WTC11 (cell line): ENCODE data around the gene VCL. TPM values are rescaled to one million over a fixed set of nuclear protein-coding genes. Genes with fewer than 3 reads are reported as not detected.
A peak's percentile ranks its signal among the peaks of the same experiment; 100 is the strongest.

Experiments used
- ATAC-seq: fragments of 200-7000 bp; cut with Tn5 transposase; 2 replicates; pipeline ENCODE4 v1.10.0; 2021; ENCODE audit warnings: mild to moderate bottlenecking, moderate library complexity
- CTCF ChIA-PET: fragments of 300-600 bp; sonication (Branson Sonifier 250); formaldehyde crosslinking; loops from one replicate; lab custom pipeline; 2021; ENCODE audit warnings: antibody characterized with exemption; lab: Charles Lee
- POLR2A ChIA-PET: fragments of 350-600 bp; sonication (Branson Sonifier 250); formaldehyde crosslinking; loops from one replicate; lab custom pipeline; 2021; ENCODE audit warnings: antibody characterized with exemption; lab: Charles Lee
- DNase-seq: peaks from one replicate; pipeline ENCODE4 v3.0.0; 2021; ENCODE audit warnings: low spot score
- H3K27ac Mint-ChIP-seq: 2 replicates; pipeline ENCODE4 v1.8.0; 2021; ENCODE audit warnings: mixed read lengths
- H3K27me3 Mint-ChIP-seq: 2 replicates; pipeline ENCODE4 v1.8.0; 2021; ENCODE audit warnings: low read depth, mild to moderate bottlenecking, moderate library complexity, mixed read lengths
- H3K36me3 Mint-ChIP-seq: 2 replicates; pipeline ENCODE4 v1.8.0; 2021; ENCODE audit warnings: mixed read lengths
- H3K4me1 Mint-ChIP-seq: 2 replicates; pipeline ENCODE4 v1.8.0; 2022; ENCODE audit warnings: mixed read lengths
- H3K4me3 Mint-ChIP-seq: 2 replicates; pipeline ENCODE4 v1.8.0; 2021; ENCODE audit warnings: mild to moderate bottlenecking, moderate library complexity, mixed read lengths
- H3K9me3 Mint-ChIP-seq: 2 replicates; pipeline ENCODE4 v1.8.0; 2021; ENCODE audit warnings: mixed read lengths
- CREB1 ChIP-seq: sonication (generic); formaldehyde crosslinking; IDR thresholded peaks from 2 replicates; pipeline ENCODE4 v1.8.0; 2023; ENCODE audit warnings: mild to moderate bottlenecking, missing genetic modification reagents
- CTCF ChIP-seq: fragments of 200-600 bp; IDR thresholded peaks from 2 replicates; pipeline ENCODE4 v1.8.0; 2022; ENCODE audit warnings: antibody characterized with exemption
- FOXJ3 ChIP-seq: sonication (generic); formaldehyde crosslinking; IDR thresholded peaks from 2 replicates; pipeline ENCODE4 v1.9.0; 2021; ENCODE audit warnings: missing genetic modification reagents, mild to moderate bottlenecking, borderline replicate concordance
- GRHL2 ChIP-seq: fragments of 250-450 bp; sonication (Bioruptor Pico); IDR thresholded peaks from 2 replicates; pipeline ENCODE4 v1.8.0; 2022; ENCODE audit warnings: mild to moderate bottlenecking, moderate library complexity; ENCODE audit not compliant: insufficient replicate concordance, severe bottlenecking
- NR1H2 ChIP-seq: sonication (generic); formaldehyde crosslinking; IDR thresholded peaks from 2 replicates; pipeline ENCODE4 v1.9.0; 2021; ENCODE audit warnings: mild to moderate bottlenecking, moderate library complexity, missing genetic modification reagents
- NR2C2 ChIP-seq: sonication (generic); formaldehyde crosslinking; IDR thresholded peaks from 2 replicates; pipeline ENCODE4 v1.8.0; 2022; ENCODE audit warnings: mild to moderate bottlenecking, missing genetic modification reagents
- PRDM15 ChIP-seq: sonication (generic); formaldehyde crosslinking; IDR thresholded peaks from 2 replicates; pipeline ENCODE4 v1.8.0; 2022; ENCODE audit warnings: missing genetic modification reagents
- PRRX2 ChIP-seq: fragments of 250-450 bp; sonication (Bioruptor Pico); IDR thresholded peaks from 2 replicates; pipeline ENCODE4 v1.8.0; 2021; ENCODE audit warnings: mild to moderate bottlenecking
- RORB ChIP-seq: fragments of 250-450 bp; sonication (Bioruptor Pico); IDR thresholded peaks from 2 replicates; pipeline ENCODE4 v1.9.0; 2021; ENCODE audit warnings: mild to moderate bottlenecking
- SMAD4 ChIP-seq: sonication (generic); formaldehyde crosslinking; IDR thresholded peaks from 2 replicates; pipeline ENCODE4 v1.8.0; 2022; ENCODE audit warnings: mild to moderate bottlenecking, missing genetic modification reagents
- STAT6 ChIP-seq: sonication (generic); formaldehyde crosslinking; conservative IDR thresholded peaks from 2 replicates; pipeline ENCODE4 v1.8.1; 2023; ENCODE audit warnings: mild to moderate bottlenecking, low read depth, missing genetic modification reagents, moderate library complexity
- TCF7 ChIP-seq: sonication (generic); formaldehyde crosslinking; IDR thresholded peaks from 2 replicates; pipeline ENCODE4 v1.8.0; 2022; ENCODE audit warnings: mild to moderate bottlenecking, low read depth, missing genetic modification reagents, moderate library complexity
- ZBTB43 ChIP-seq: sonication (generic); formaldehyde crosslinking; IDR thresholded peaks from 2 replicates; pipeline ENCODE4 v1.8.1; 2023; ENCODE audit warnings: mild to moderate bottlenecking, missing genetic modification reagents
- ZNF232 ChIP-seq: sonication (generic); formaldehyde crosslinking; IDR thresholded peaks from 2 replicates; pipeline ENCODE4 v1.8.0; 2022; ENCODE audit warnings: mild to moderate bottlenecking, missing genetic modification reagents
- ZNF263 ChIP-seq: sonication (generic); formaldehyde crosslinking; IDR thresholded peaks from 2 replicates; pipeline ENCODE4 v1.8.1; 2022; ENCODE audit warnings: low read depth, mild to moderate bottlenecking, moderate library complexity, missing genetic modification reagents
- ZNF396 ChIP-seq: fragments of 250-450 bp; sonication (Bioruptor Pico); IDR thresholded peaks from 2 replicates; pipeline ENCODE4 v1.8.0; 2021; ENCODE audit warnings: mild to moderate bottlenecking, moderate library complexity, borderline replicate concordance
- ZSCAN18 ChIP-seq: fragments of 250-450 bp; sonication (Bioruptor Pico); IDR thresholded peaks from 2 replicates; pipeline ENCODE4 v2.1.2; 2022; ENCODE audit warnings: mild to moderate bottlenecking, moderate library complexity
- total RNA-seq: library from RNA; stranded (reverse); gene quantifications from 3 replicates; pipeline ENCODE4 v1.2.3, GENCODE V29; 2021
- TF ChIP-seq, protein P1 (sequence below): sonication (generic); formaldehyde crosslinking; IDR thresholded peaks from 2 replicates; pipeline ENCODE4 v1.8.1; 2023; ENCODE audit warnings: mild to moderate bottlenecking, missing genetic modification reagents, moderate library complexity
- TF ChIP-seq, protein P2 (sequence below): sonication (generic); formaldehyde crosslinking; IDR thresholded peaks from 2 replicates; pipeline ENCODE4 v1.8.1; 2023; ENCODE audit warnings: mild to moderate bottlenecking, missing genetic modification reagents, borderline replicate concordance
- TF ChIP-seq, protein P3 (sequence below): sonication (generic); formaldehyde crosslinking; IDR thresholded peaks from 2 replicates; pipeline ENCODE4 v1.8.1; 2022; ENCODE audit warnings: mild to moderate bottlenecking, moderate library complexity, missing genetic modification reagents

The VCL gene
- total RNA-seq, 1 experiment from 2014 or later = 225 TPM

GRCh38 chr10:74011017-74011416, 13.1 kb downstream of the VCL start (continued):
- TF ChIP-seq CTCF (no peak), PRDM15 (CRISPR knock-in tag) (no peak)

DNA sequence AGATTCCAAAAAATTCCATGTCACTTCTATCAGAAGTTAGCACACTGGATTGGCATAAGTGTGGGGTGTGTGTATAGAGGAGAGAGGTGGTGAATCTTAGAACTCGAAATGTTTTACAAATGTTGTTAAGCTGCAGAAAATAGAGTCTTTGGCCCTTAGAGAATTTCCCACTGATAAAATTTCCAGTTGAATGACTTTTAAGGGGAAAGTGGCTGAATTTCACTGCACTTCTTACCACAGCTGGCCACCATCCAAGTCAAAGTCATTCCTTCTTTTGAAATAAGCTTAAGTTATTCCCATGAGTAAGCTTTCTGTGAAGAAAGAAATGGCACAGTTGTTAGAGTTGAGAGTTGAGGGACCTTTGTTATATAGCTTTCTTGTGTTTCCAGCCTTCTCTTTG, 13.9 kb downstream of the VCL start:
- Mint-ChIP-seq H3K36me3 (peaks cover 28% of the 10 kb centered on the region), H3K4me1 (peaks cover 44% of the 10 kb centered on the region), H3K27me3 (no peaks in the 10 kb centered on the region), H3K9me3 (no peaks in the 10 kb centered on the region), H3K27ac (peak overlapping the region; percentile 54; the same call in 1 of the 2 replicates), H3K4me3 (no peak overlapping the region)
- DNase-seq = no peak
- ATAC-seq = no peak
- POLR2A ChIA-PET = interaction anchor here (0.6 to 2.2 kb wide), 3 partner anchors 13 to 155 kb away, joined by 3 to 24 read pairs (median 5); partner anchors contain the start of gene VCL
- CTCF ChIA-PET = interaction anchor here (0.9 to 1.3 kb wide), 2 partner anchors 14 to 132 kb away, joined by 3 to 5 read pairs; no protein-coding TSS in a partner anchor
- TF ChIP-seq ZNF232 (no peak), ZSCAN18 (no peak), ZNF263 (CRISPR knock-in tag) (no peak), CREB1 (CRISPR knock-in tag) (no peak), NR1H2 (CRISPR knock-in tag) (no peak), NR2C2 (no peak), GRHL2 (CRISPR knock-in tag) (no peak), SMAD4 (CRISPR knock-in tag) (no peak), TCF7 (no peak), ZNF396 (CRISPR knock-in tag) (no peak), FOXJ3 (CRISPR knock-in tag) (no peak), ZBTB43 (CRISPR knock-in tag) (no peak), STAT6 (CRISPR knock-in tag) (no peak), PRRX2 (CRISPR knock-in tag) (no peak), RORB (CRISPR knock-in tag) (no peak)
- TF ChIP-seq, protein P1, sequence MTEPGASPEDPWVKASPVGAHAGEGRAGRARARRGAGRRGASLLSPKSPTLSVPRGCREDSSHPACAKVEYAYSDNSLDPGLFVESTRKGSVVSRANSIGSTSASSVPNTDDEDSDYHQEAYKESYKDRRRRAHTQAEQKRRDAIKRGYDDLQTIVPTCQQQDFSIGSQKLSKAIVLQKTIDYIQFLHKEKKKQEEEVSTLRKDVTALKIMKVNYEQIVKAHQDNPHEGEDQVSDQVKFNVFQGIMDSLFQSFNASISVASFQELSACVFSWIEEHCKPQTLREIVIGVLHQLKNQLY (CRISPR knock-in tag) = no peak
- TF ChIP-seq, protein P2, sequence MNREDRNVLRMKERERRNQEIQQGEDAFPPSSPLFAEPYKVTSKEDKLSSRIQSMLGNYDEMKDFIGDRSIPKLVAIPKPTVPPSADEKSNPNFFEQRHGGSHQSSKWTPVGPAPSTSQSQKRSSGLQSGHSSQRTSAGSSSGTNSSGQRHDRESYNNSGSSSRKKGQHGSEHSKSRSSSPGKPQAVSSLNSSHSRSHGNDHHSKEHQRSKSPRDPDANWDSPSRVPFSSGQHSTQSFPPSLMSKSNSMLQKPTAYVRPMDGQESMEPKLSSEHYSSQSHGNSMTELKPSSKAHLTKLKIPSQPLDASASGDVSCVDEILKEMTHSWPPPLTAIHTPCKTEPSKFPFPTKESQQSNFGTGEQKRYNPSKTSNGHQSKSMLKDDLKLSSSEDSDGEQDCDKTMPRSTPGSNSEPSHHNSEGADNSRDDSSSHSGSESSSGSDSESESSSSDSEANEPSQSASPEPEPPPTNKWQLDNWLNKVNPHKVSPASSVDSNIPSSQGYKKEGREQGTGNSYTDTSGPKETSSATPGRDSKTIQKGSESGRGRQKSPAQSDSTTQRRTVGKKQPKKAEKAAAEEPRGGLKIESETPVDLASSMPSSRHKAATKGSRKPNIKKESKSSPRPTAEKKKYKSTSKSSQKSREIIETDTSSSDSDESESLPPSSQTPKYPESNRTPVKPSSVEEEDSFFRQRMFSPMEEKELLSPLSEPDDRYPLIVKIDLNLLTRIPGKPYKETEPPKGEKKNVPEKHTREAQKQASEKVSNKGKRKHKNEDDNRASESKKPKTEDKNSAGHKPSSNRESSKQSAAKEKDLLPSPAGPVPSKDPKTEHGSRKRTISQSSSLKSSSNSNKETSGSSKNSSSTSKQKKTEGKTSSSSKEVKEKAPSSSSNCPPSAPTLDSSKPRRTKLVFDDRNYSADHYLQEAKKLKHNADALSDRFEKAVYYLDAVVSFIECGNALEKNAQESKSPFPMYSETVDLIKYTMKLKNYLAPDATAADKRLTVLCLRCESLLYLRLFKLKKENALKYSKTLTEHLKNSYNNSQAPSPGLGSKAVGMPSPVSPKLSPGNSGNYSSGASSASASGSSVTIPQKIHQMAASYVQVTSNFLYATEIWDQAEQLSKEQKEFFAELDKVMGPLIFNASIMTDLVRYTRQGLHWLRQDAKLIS (CRISPR knock-in tag) = no peak
- TF ChIP-seq, protein P3, sequence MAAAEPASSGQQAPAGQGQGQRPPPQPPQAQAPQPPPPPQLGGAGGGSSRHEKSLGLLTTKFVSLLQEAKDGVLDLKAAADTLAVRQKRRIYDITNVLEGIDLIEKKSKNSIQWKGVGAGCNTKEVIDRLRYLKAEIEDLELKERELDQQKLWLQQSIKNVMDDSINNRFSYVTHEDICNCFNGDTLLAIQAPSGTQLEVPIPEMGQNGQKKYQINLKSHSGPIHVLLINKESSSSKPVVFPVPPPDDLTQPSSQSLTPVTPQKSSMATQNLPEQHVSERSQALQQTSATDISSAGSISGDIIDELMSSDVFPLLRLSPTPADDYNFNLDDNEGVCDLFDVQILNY = no peak
